ENCODE results near the gene ZNF500.

DNA sequence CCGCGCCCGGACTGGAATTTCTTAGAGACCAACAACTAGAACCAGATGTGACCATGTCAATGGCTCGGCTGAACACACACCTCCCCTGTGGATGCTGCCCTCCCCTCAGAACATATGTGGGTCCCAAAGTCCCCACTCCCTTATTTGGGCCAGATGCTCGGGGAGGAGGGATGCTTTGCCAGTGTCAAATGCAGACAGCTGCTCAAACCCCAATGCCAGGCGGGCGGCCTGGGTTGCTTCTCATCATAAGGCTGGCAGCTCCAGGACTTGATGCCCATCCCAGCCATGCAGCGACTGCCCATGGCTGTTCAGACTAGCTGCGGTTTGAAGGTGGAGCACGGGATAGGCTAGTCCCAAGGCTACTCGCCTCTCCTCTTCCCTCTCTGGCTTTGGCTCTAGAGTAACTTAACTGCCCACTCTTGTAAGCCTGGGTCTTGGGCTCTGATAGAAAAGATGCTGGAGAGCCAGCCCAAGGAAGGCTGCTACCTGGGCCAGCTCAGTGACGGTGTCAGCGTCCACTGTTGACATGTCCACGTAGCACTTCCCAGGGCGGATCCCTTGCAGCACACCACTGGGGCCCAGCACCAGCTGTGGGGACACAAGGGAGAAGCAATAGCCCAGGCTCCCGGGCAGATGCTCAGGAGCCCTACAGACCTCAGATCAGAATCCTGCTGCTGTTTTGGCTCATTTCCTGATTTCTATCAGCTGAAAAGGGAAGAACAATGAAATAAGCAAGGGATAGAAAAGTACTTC is 46.5 kb upstream of the ZNF500 start:
- TF ChIP-seq, protein P1, sequence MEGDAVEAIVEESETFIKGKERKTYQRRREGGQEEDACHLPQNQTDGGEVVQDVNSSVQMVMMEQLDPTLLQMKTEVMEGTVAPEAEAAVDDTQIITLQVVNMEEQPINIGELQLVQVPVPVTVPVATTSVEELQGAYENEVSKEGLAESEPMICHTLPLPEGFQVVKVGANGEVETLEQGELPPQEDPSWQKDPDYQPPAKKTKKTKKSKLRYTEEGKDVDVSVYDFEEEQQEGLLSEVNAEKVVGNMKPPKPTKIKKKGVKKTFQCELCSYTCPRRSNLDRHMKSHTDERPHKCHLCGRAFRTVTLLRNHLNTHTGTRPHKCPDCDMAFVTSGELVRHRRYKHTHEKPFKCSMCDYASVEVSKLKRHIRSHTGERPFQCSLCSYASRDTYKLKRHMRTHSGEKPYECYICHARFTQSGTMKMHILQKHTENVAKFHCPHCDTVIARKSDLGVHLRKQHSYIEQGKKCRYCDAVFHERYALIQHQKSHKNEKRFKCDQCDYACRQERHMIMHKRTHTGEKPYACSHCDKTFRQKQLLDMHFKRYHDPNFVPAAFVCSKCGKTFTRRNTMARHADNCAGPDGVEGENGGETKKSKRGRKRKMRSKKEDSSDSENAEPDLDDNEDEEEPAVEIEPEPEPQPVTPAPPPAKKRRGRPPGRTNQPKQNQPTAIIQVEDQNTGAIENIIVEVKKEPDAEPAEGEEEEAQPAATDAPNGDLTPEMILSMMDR (IDR thresholded peaks at IDR 0.05) = no peak
- TF ChIP-seq POLR2A (IDR thresholded peaks at IDR 0.05) = no peak

All from right lobe of liver (tissue), 4 donors.